ENCODE results near the gene MTMR10.

Gene MTMR10

DNA sequence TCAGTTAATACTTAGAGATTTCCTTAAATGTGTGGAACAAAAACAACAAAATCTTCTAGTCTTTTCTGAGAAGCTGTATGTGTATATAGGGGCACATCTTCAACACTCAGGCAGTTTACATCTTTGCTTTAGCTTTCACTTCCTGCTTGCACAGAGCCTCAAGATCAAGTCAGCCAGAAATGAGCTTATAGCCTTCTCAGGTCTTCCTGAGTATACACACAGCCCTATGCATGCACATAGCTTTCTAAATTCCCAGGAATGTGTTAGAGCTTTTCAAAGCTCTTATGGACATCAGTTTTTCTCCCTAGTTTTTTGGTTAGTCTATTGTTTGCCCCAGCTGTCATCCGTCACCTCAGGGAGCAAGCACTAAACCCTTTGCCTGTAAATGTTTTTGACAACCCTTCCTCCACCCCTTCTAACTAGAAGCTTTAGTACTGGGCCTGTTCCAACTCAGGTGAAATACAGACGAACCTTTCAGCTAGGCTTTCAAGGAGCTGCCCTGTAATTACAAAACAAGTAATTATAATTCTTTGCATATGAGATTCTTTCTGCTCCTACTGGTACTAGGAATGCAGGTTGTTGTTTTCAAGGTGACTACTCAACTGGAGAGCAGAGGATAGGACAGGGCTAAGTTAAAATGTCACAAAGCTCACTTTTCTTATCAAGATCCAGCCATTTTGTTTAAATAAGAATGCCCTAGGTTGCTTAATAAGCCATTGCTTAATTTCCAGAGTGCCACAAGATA, 22.6 kb upstream of the MTMR10 start:
- no peak for DNase-seq (ENCODE audit: low spot score)

DNA sequence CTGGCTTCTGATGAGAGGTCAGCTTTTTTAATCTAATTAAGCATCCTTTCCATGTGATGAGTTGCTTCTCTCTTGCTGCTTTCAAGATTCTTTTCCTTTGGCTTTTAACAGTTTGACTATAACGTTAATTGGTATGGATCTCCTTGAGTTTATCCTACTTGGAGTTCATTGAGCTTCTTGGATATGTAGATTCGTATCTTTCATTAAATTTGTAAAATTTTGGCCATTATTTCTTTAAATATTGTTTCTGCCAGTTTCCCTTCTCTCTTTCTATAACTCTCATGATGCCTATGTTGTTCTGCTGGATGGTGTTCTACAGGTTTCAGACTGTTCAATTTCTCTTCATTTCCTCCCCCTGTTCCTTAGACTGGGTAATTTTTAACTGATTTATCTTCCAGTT, 21.0 kb upstream of the MTMR10 start:
- no peak for DNase-seq (ENCODE audit: low spot score)

DNA sequence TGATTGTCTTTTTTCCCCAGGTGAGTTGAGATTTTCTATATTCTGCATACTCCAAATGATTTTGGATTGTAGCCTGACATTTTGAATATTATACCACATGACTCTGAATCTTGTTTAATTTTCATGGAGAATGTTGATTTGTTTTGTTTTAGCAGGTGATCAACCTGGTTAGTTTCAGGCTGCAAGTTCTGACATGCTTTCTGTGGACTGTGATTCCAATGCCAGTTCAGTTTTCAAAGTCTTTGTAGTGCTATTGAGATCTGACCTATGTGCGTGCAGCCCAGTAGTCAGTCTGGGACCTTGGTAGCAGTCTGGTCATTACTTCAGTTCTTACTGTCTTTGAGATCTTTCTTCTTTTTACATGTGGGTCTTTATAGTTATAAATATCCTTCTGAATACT, 18.6 kb upstream of the MTMR10 start:
- DNase-seq (ENCODE audit: low spot score), result no peak

GRCh38 chr15:31005660-31006059, 14.2 kb upstream of the MTMR10 start:
- no peak for DNase-seq (ENCODE audit: low spot score)

DNA sequence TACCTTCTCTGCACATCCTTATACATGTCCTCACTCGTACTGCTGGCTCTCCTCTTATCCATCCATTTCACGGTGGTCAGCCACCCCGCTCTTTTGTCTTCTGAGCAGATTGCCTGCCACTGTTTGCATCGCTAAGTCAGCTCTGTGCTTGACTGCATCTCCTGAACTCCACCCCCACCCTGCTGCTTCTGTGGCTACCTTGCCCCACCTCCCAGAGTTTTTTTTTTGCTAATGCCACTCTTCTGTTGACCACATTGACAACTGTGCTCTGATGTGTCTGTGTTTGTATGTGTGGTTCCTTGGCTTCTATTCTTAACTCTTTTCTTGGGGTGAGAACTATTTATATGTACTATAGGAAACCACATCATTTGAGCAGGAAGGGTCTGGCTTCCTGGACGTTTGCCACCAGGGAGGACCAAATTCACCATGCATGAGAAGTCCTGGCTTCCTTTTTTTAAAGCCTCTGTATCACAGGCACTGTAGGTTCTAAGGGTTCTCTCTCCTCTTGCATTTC, 12.8 kb upstream of the MTMR10 start:
- peak; percentile 53 for DNase-seq (ENCODE audit: low spot score)

DNA sequence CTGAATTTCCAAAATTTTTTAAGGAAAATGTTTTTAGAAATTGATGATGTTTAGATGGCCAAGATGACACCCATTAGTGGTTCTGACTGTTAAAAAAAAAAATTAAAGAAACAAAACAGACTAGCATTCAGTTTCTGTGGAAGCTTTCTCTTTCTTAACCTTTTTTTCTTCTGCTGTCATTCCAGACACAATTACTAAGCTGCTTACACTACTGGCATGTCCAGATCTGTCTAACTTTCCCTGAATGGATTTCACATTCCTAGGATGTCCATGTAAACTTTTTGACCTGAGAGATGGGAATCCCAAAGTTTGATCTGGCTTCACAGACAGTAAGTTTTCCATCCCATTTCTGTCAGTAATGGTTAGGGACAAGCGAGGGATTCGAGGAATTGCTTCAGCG, 10.3 kb upstream of the MTMR10 start:
- no peak for DNase-seq (ENCODE audit: low spot score)

- no peak for DNase-seq (ENCODE audit: low spot score)
Measured at GRCh38 chr15:30999729-31000128, 8.3 kb upstream of the MTMR10 start.

- DNase-seq (ENCODE audit: low spot score), result no peak
Measured at GRCh38 chr15:30997270-30997669, 5.8 kb upstream of the MTMR10 start.

GRCh38 chr15:30992249-30992864, 929 bp upstream of the MTMR10 start:
- DNase-seq (ENCODE audit: low spot score), result no peak

DNA sequence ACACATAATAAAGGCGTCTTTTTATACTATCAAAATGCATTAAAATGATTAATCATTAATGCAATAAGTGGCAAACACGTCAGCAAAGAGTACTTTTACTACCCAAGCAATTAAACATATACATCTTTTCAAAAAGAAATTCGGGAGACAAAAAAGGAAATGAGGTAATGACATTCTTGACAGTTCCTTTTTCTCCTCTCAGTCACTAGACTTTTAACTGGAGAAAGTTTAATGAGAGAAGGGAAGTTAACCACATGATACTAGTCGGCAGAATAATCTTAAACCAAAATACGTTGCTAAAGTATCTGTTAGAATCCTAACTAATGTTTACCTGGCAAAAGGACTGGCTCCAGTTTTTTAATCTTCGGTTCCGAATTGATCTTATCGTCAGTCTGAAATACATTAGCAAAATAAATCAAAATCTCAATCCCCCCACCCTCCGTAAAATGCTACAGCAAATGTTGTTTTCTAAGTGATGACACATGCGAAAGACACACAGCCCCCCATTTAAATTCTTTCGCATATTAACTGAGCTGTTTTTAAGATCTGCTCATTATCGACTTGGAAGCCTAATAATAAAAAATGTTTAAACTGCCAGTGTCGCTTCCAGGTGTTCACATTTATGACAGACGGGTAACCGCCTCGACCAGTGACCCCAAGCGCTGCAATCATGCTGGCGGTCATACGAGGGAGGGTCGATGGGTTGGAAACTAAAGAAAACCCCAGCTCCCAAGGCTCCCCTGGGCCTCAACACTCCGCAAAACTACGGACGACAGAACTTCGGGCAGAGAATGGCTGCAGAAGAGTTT, 778 bp downstream of the MTMR10 start:
- no peak for DNase-seq (ENCODE audit: low spot score)

GRCh38 chr15:30990036-30990435, 1.4 kb downstream of the MTMR10 start:
- no peak for DNase-seq (ENCODE audit: low spot score)

DNA sequence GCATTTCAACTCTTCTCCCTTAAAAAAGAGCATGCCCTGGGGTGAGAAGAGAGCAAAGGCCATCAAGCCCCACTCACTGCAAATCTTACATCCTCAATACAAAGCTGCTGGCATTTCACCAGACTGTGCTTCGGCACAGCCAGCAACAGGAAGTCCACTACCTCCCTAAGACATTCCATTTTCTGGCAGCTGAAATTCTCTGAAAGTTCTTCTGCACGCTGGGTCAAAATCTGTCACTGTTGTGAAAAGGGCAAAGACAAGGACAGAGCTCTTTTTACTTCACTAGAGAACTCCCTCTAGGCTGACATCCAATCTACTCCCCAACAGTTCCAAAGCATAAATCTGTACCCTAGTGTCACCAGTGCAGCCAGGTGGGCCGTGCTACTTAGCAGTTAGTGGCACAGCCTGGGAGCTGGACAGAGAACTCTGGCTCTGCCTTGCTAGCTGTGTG, 6.3 kb downstream of the MTMR10 start:
- DNase-seq (ENCODE audit: low spot score), result no peak

DNA sequence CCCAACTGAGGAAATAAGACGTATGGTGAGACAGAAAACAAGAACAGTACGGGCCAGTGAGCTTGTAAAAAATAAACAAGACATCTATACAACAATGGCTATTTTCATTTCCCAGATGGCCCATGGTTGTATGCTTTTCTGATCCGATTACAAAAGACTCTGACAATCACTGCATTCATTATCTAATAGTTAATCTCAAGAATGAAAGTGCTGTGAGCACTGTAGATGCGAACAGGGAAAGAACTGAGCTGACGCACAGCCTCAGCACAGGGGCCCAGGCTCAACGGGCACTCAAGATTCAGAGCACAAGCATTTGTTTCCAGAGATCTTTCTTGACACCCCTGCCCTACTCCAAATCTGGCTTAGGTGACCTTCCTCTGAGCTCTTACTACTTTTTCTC, 6.9 kb downstream of the MTMR10 start:
- no peak for DNase-seq (ENCODE audit: low spot score)

- DNase-seq (ENCODE audit: low spot score), result no peak
Measured at GRCh38 chr15:30984118-30984517, 7.3 kb downstream of the MTMR10 start.

DNA sequence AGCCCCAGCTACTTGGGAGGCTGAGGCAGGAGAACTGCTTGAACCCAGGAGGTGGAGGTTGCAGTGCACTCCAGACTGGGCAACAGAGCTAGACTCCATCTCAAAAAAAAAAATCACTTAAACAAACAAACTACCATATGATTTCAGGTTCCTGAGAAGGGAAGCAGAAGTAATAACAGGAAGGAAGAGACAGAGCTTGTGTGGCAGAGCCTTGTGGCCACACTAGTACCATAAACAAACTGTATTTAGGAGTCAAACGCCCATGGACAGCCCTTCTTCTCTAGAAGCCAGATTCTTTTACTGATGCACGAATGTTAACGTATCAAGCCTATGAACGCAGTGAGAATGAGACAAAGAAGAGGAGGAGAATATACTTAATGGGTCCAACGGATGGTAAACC, 12.0 kb downstream of the MTMR10 start:
- DNase-seq (ENCODE audit: low spot score), result no peak

- DNase-seq (ENCODE audit: low spot score), result no peak
Measured at GRCh38 chr15:30978328-30978727, 13.1 kb downstream of the MTMR10 start.

- DNase-seq (ENCODE audit: low spot score), result no peak
Measured at GRCh38 chr15:30974112-30974511, 17.3 kb downstream of the MTMR10 start.

GRCh38 chr15:30973379-30973778, 18.0 kb downstream of the MTMR10 start:
- DNase-seq (ENCODE audit: low spot score), result no peak

- DNase-seq (ENCODE audit: low spot score), result no peak
Measured at GRCh38 chr15:30969724-30970123, 21.7 kb downstream of the MTMR10 start.

DNA sequence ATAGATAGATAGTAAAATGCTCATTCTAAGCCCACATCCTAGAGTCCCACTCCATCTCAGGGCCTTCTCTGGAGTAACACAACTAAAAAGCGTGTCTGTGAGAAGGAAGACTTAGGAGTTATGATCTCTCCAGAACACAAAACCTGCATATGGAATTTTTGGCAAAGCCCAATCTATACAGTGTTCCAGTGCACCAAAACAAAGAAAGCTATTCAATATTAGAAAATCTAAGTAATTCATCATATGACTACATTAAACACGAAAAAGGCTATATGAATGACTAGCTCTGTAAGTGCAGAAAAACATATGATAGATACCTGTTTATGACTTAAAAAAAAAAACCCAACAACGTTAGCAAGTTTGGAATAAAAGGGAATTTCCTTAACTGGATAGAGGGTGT, 27.7 kb downstream of the MTMR10 start:
- DNase-seq (ENCODE audit: low spot score), result no peak

DNA sequence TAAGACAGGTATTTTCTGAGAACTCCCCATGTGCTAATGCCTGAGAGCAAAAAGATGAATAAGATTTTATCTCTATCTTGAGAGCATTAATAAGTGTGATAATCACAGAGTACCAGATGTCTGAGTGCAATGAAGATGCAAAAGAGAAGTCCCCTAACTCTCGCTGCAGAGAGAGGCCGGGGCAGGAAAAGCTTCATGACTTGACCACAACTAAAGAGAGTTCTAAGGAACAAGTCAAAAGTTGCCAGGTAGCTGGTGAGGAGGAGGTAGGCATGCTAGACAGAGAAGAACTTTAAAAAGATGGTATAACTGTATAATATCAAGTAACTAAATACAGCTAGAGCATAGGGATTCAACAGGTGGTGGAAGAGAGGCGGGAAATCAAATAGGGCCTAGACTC, 28.8 kb downstream of the MTMR10 start:
- no peak for DNase-seq (ENCODE audit: low spot score)

DNA sequence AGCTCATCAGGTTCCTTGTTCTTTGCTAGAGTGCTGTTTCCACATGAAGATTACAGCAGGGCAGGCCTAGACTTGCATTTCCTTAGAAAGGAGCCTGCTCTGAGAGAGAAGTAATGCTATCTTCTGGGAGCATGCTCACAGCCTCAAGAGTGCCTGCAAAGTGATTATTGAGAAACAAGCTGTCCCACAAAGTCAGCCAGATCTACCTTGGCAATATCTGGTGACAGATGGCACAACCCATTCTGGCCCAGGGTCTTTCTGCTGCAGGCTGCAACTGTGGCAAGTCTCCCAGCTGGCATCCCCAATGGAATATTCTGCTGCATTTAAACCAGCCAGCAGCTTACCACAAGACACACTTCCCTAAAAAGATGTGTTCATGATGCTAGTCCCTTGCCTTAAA, 29.3 kb downstream of the MTMR10 start:
- no peak for DNase-seq (ENCODE audit: low spot score)

DNA sequence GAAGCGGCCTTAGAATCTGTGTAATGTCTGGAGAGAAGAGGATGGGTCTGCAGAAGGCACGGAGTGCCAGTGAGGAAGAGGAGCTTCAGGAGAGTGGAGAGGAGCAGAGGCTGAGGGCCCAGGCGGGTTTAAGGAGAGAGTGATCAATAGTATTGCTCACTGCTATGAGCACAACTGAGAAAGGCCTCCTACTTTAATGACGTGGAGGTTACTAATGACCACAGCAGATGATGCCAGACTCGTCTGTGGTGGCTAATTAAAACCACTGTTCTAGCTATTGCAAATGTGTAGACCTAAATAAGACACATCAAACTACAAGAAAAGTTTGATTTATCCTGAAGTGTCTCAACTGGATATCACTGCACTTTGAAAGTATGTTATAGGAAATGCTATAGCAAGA, 33.2 kb downstream of the MTMR10 start:
- DNase-seq (ENCODE audit: low spot score), result no peak

Data from ecto neural progenitor cell (in vitro differentiated cells).